GM19239 (cell line): ENCODE measurements around the gene TTC9B.
"Not testable (repeated sequence)": the region's sequence is repeated elsewhere in the genome, so short reads cannot be mapped to it uniquely, and the experiment has no call there.

ENCODE experiments used
- DNase-seq: peaks from one replicate; pipeline ENCODE4 v3.0.0; 2011; ENCODE audit warnings: low spot score; ENCODE audit not compliant: insufficient read length
- FAIRE-seq: peaks from 2 replicates; lab custom pipeline; 2011; peaks lifted over from hg19 to GRCh38; lab: Jason Lieb, UNC

Gene TTC9B

GRCh38 chr19:40178756-40179155, 39.4 kb downstream of the TTC9B start:
- DNase-seq (no peak), FAIRE-seq (no peak)

GRCh38 chr19:40177286-40178070, 40.7 kb downstream of the TTC9B start:
- DNase-seq, result no peak
- no peak for FAIRE-seq

GRCh38 chr19:40175820-40176219, 42.4 kb downstream of the TTC9B start:
- no peak for DNase-seq
- no peak for FAIRE-seq

GRCh38 chr19:40174092-40174491, 44.1 kb downstream of the TTC9B start:
- no peak for DNase-seq
- no peak for FAIRE-seq

- FAIRE-seq, DNase-seq: not testable (repeated sequence)
These were observed 46.9 kb downstream of the TTC9B start for GRCh38 chr19:40171293-40171692.

- not testable (repeated sequence) for DNase-seq, FAIRE-seq
These were observed 47.7 kb downstream of the TTC9B start for GRCh38 chr19:40170303-40170989.

- not testable (repeated sequence) for FAIRE-seq
These were observed 48.5 kb downstream of the TTC9B start for GRCh38 chr19:40169482-40170302.

More at GRCh38 chr19:40169482-40170302, 48.5 kb downstream of the TTC9B start:
- not testable (repeated sequence) for DNase-seq
